NCI-H774 (cell line): ENCODE measurements around the gene ETFRF1.

Source experiments
- DNase-seq: peaks from one replicate; lab custom pipeline; 2025; lab: John Stamatoyannopoulos, UW

The ETFRF1 gene

GRCh38 chr12:25213338-25213737, 18.3 kb downstream of the ETFRF1 start:
- no peak for DNase-seq

- no peak for DNase-seq
These were observed 41.2 kb downstream of the ETFRF1 start for GRCh38 chr12:25236190-25236589.

DNA sequence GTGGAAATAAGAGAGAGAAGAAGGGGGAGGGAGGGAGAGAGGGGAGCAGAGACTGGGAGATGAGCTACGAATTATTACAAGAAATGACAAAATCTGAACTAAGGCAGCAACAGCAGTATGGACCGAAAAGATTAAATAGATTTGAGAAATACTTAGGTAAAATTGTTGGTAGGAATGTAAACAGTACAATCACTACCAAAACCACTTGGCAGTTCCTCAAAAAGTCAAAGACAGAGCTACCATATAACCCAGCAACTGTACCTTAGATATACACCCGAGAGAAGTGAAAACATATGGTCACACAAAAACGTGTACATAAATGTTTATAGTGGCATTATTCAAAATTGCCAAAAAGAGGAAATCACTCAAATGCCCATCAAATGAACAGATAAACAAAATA, 41.6 kb downstream of the ETFRF1 start:
- no peak for DNase-seq

DNA sequence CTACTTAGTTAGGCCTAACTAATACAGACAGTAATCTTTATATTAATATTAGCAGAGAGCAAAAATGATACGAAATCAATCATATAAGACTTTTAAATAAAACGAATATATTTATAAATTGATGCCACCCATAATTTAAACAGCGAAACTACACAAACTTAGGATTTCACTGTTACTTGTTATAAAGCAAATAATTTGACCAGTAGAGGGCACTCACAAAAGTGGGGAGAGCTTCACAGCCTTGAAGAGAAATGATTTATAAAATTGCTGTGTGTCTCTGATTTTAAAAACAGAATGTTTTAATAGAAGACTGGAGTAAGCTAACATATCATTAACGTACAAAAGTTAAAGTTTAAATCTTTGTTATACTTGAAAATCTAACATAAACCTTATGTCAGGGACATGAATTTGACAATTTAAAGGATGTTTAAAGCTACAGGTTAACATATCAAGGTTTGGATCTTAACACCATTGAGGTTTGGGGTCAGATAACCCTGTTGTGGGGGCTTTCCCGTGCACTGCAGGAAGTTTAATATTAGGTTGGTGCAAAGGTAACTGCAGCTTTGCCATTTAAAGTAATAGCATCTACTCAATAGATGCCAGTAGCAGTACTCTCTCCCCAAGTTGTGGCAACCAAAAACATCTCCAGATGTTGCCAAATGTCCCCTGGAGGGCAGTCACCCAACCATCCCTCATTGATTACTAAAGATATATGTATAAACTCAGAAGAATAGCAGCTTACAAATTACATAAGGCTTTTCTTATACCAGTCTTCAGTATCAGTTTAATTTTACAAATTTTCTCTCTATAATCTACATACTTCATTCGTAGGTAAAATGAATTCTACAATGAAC, 46.4 kb downstream of the ETFRF1 start:
- DNase-seq: peak; percentile 16

- no peak for DNase-seq
These were observed 48.1 kb downstream of the ETFRF1 start for GRCh38 chr12:25242981-25243679.

DNA sequence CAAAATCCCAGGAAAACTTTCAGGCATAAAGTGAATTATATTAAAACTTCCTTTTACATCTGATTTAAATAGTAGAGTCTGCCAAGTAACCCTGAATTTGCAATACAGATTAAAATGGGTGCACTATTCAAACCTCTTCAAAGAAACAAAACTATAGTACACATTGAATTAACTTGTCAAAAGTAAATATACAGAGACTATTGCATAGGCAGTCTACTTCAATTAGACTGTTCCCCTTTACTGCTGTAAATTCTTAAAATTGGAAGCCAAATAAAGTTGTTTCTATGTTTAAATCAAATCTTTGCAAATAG, 48.6 kb downstream of the ETFRF1 start:
- no peak for DNase-seq

DNA sequence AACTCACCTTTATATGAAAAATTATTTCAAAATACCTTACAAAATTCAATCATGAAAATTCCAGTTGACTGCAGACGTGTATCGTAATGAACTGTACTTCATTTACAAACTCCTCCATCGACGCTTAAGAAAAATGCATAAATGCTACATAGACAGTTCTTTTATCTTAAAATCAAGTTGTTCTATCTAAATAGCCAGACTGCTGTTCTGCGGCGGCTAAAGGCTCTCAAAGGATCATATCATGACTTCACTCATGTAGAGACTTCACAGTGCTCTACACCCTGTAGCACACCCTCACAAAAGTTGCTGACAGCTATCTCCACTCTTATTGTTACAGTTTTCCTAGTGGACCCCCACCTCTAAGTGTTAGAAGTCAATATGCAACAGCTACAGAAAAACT, 50.5 kb downstream of the ETFRF1 start:
- no peak for DNase-seq

DNA sequence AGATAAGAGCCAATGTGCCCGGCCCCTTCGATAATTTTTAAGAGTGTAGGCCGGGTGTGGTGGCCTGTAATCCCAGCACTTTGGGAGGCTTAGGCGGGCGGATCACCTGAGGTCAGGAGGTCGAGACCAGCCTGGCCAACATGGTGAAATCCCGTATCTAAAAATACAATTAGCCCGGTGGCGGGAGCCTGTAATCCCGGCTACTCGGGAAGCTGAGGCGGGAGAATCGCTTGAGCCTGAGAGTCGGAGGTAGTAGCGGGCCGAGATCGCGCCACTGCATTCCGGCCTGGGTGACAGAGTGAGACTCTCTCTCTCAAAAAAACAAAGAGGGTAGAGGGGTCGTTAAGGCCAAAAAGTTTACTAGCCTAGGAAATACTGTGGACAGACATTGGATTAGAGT, 53.1 kb downstream of the ETFRF1 start:
- DNase-seq: no peak

- no peak for DNase-seq
These were observed 53.7 kb downstream of the ETFRF1 start for GRCh38 chr12:25248732-25249131.

DNA sequence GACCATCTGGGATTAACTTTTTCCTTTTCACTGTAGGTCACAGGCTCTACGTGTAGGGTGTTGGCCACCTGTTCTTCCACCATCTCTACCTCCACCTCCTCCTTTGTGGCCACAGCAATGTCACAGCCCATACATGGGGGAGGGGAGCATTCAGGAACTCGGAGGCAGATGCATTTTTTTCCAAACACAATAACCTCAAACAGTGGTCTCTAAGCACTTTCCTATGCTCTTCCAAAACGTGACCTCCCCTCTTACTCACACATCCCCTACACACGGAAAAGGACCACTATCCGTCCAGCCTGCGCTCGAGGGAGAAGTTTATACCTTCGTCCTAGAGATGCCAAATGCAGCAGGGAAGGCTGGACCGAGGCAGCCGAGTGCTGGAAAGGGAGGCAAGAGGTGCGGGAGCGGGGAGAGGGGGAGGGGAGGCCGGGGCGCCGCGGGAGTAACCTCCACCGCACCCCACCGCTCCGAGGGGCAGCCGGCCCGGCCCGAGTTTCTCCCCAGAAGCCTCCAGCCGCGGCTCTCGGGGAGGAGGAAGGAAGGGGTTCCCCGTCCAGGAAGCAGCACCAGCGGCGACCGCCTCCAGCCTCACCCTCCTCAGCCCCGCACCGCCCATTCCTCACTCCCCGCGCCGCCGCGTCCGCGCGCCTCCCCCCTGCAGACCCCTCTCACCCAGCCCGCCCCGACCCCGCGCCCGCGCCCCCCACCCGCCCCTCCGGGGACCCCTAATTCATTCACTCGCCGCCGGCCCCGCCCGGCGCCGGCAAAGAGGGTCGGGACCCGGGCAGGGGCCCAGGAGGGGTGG, 55.1 kb downstream of the ETFRF1 start:
- peak; percentile 40 for DNase-seq

DNA sequence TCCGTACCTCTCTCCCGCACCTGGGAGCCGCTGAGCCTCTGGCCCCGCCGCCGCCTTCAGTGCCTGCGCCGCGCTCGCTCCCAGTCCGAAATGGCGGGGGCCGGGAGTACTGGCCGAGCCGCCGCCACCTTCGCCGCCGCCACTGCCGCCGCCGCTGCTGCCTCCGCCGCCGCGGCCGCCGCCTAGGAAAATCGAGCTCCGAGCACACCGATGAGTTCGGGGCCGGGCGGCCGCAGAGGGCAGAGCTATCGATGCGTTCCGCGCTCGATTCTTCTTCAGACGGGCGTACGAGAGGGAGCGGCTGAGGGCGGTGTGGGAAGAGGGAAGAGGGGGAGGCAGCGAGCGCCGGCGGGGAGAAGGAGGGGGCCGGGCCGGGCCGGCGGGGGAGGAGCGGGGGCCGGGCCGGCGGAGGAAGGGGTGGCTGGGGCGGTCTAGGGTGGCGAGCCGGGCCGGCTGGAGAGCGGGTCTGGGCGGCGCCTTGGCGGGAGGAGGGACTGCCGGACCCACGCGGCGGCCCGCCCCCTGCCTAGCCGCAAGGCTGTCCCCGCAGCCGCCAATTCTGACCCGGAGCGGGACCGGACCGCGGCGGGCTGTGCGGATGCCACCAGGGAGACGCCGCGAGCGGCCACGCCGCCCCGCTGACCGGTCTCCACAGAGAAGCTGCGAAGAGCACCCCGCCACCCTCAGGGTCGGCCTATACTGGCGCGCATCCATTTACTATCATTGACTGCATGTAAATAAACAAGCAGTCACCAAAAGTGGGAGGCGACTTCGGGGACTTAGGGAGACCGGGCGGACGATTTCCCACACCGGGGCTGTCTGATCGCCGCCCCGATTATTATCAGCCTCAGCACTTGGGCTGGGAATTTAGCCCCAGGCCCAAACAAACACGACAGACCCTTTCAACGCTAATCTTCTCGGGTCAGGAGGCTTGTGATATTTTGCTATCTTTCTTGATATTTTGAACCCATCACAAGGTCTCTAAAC, 56.0 kb downstream of the ETFRF1 start, which contains the start of gene KRAS:
Gene KRAS (minus strand): TSS at position 186 of the 987 bp plus-strand sequence.
- peak; percentile 99 for DNase-seq

- DNase-seq: no peak
These were observed 56.7 kb downstream of the ETFRF1 start for GRCh38 chr12:25251769-25252168.

DNA sequence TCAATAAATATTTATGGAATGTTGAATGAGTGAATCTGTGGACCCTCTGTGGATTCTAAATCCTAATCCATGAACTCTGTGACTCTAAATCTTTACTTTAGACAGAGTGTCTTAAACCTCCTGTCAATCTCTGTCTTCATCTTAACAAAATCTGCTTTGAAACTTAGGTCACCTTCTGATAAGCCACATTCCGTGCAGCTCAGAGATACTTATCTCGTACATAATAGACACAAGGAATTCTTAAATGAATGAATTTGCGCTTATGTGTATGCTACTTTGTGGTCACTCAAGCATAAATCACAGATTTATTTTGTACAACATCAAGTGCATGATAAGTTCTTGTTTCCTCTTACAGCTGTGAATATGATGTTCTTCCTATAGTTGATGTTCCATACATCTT, 57.9 kb downstream of the ETFRF1 start:
- DNase-seq: no peak

DNA sequence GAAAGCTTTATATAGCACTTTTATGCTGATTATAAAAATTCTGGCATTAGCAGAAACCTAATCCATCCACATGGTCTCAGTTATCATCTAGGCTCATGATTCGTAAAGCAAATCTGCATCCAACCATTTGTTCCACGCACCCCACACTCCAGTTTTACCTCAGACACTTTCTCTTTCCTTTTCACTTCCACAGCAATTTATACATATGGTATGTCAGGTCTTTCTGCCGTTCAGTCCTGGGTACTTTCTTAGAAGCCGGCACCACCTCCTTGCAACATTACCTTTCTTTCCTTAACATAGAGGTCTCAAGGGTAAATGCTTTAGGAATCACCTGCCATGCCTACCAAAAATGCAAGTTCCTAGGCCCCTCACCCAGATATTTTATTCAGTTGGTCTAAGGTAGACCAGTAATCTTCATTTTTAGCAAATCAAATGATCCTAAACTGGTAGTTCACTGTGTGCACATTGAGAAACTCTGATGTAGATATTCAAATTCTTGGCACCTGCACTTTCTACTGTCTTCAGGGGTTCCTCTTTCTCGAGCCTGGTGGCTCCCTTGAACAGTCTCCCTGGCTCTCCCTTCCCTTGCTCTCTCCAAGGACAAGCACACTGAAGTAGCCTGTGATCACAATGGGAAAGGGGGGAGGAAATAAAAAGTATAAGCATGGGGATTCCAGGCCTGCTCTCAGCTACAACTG, 58.5 kb downstream of the ETFRF1 start:
- DNase-seq: no peak

DNA sequence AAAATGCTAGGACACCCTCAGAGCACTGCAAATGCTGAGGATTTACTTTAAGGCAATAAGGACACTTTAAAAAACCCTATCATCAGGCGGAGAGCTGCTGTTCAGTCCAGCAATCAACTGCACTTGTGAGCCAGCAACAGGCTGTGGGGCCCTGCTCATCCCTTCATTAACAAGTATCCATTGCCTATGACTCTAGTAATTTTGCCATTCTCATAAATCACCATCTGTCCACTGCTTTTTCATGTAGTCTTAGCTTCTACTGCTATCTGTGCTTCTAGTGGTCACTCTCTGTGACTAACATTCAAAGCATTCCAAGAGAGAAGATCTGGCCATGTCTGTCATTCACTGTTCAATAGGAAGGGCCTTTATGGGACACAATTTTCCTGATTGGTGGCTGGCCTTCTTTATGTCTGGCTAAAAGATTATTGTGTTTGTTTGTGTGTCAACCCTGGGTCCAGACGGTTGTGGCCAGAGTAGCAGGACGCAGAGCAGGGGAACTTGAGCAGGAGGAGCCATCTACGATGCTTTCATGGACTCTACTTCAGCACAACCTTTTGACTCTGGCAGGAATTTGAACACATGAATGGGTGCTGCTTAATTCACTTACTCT, 59.3 kb downstream of the ETFRF1 start:
- DNase-seq: no peak
